ENCODE data around the gene MIA2. TPM values are rescaled to one million over a fixed set of nuclear protein-coding genes. Genes with fewer than 3 reads are reported as not detected.
"Not testable (repeated sequence)": the region's sequence is repeated elsewhere in the genome, so short reads cannot be mapped to it uniquely, and the experiment has no call there.

MIA2 gene
- total RNA-seq, 1 donor from 2014 or later = 26.8 TPM

DNA sequence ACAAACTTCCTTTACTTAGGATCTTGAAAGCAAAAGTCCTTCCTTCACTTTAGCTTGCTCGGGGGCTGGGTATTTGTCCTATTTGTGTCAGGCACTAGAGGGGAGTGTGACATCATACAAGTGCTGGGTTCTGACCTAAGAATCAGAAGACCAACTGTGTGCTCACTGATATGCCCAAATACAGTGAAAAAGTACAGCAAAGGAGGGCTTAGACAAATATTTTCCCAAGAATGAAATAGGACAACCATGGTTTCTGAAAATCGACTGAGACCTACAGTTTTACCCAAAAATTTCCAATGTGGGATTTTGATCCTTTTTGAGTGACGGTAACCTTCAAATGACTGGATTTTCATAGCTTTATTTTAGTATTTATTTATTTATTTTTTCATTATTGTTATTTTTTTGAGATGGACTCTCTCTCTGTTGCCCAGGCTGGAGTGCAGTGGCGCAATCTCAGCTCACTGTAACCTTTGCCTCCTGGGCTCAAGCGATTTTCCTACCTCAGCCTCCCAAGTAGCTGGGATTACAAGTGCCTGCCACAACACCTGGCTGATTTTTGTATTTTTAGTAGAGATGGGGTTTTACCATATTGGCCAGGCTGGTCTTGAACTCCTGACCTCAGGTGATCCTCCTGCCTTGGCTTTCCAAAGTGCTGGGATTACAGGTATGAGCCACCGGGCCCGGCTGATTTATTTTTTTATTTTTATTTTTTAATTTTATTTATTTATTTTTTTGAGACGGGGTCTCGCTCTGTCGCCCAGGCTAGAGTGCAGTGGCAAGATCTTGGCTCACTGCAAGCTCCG lies 1.8 kb upstream of the MIA2 start:
- not testable (repeated sequence) for DNase-seq

DNA sequence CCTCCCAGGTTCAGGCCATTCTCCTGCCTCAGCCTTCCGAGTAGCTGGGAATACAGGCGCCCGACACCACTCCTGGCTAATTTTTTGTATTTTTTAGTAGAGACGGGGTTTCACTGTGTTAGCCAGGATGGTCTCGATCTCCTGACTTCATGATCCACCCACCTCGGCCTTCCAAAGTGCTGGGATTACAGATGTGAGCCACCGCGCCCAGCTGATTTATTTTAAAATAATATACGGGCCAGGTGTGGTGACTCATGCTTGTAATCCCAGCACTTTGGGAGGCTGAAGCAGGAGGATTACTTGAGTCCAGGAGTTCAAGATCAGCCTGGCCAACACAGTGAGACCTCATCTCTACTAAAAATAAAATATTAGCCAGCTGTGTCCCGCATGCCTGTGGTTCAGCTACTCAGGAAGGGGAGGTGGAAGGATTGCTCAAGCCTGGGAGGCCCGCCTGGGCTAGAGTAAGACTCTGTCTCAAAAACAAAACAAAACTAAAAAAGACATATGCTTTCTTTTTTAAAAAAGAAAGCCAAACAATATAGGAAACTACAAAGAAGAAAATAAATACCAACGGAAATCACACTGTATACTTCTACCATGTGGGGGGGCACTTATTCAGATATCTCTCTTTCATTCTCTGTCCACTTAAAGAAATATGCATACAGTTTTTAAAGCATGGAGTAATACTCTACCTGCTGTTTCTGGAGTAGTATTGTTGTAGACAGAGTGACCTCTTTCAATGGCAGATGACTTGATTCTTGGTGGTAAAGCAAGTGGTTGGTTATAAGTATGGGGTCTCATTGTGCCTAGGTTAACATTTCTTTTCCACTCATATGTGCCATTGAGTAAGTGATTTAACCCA lies 930 bp upstream of the MIA2 start:
- DNase-seq = no peak

DNA sequence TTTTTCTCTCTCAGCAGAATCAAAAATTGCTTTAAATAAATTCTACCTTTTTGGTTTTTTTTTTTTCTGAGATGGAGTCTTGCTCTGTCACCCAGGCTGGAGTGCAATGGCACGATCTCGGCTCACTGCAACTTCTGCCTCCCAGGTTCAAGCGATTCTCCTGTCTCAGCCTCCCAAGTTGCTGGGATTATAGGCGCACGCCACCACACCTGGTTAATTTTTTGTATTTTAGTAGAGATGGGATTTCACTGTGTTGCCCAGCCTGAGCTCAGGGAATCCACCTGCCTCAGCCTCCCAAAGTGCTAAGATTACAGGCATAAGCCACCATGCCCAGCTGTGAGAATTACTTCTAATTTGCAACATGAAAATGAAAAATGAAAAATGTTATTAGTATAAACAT lies 1.3 kb downstream of the MIA2 start:
- not testable (repeated sequence) for DNase-seq

DNA sequence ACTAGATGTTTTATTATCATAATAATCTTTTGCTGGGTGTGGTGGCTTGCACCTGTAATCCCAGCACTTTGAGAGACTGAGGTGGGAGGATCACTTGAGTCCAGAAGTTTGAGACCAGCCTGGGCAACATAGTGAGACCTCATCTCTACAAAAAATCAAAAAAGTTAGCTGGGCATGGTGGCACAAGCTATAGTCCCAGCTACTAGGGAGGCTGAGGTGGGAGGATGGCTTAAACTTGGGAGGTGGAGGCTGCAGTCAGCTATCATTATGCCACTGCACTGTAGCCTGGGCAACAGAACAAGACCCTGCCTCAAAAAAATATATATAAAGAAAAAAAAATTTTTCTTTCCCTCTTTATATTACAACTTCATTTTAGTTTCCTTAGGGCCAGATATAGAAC lies 1.8 kb downstream of the MIA2 start:
- not testable (repeated sequence) for DNase-seq

DNA sequence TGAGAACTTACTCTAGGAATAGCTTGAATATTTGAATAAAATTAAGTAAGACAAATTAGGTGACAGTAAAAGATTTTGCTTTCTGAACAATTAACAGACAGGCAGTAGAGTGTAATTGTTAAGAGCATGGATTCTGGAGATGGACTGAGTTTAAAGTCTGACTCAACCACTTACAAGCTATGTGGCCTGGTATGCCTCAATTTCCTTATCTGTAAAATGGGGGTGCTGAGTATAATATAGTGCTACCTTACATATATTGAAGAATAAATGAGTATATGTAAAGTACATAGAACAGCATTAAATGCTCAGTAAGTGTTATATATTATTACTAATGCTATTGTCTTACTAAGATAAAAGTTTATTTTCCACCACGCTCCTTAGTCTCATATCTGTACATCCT lies 7.1 kb downstream of the MIA2 start:
- DNase-seq = no peak

DNA sequence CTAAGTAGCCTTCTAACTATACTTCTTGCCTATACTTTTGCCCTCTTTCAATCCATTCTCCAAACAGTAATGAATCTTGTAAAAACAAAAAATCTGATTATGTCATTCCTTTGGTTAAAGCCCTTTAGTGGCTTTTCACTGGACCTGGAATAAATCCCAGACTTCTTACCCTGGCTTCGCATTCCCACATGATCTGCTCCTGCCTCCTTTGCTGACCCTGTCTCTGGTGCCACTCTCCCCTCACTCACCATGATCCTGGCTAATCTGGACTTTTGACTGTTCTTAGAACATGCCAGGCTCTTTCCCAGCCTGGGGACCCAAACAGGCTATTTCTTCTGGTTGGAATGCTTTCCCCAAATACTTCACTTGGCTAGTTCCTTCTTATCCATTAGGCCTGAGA lies 7.9 kb downstream of the MIA2 start:
- no peak for DNase-seq

DNA sequence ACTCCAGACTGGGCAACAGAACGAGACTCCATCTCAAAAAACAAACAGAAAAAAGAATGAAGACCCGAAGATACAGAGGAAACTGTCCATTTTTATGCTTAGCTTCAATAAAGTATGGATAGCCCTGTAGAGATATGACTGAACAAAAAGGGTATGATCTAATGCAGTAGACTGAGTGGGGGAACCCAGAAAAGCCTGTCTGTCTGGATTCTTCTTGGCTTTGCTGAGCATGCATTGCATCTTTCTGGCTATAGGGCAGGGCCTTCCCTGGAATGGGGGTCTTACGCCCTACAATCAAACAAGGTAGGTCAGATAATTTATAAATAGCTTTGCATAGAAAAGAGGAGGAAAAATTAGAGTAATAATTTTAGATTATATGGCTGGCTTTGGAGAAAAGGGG lies 10.1 kb downstream of the MIA2 start:
- DNase-seq = no peak

DNA sequence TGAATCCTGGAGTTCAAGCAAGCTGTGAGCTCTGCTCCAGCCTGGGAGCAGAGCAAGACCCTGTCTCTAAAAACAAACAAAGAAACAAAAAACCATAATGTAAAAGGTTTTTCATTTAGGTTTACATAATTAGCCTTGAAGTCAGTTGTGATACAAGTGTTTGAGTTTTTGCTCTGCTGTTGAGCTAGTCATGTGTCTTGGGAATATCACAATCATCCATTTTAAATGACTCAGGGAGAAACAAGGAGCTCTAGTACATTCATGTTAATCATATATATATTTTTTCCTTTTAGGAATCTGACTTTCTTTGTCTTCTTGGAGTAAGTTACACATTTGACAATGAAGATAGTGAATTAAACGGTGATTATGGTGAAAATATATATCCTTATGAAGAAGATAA lies 12.9 kb downstream of the MIA2 start:
- no peak for DNase-seq

DNA sequence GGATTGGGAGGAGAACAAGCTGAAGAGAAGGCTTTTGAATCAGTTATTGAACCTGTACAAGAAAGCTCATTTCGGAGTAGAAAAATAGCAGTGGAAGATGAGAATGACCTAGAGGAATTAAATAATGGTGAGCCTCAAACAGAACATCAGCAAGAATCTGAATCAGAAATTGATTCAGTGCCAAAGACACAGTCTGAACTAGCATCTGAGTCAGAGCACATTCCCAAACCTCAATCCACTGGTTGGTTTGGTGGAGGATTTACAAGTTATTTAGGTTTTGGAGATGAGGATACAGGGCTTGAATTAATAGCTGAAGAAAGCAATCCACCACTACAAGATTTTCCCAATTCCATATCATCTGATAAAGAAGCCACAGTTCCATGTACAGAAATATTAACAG lies 13.5 kb downstream of the MIA2 start:
- DNase-seq = no peak

DNA sequence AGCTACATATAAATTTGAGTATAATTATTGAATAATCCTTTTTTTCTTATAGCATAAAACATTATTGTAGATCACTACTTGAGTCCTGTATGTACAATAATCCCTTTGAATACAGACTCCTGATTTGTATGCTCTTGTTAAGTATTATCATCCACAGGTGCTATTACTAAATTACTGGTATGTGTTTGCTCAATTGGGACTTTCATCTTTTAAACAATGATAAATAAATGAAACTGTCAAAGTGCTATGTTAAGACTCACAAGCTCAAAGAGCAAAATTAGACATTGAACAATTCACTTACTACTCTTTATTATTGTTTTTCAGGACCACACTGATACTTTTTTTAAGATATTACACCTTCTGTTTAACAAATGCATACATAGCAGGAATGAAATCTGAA lies 17.8 kb downstream of the MIA2 start:
- DNase-seq = no peak

DNA sequence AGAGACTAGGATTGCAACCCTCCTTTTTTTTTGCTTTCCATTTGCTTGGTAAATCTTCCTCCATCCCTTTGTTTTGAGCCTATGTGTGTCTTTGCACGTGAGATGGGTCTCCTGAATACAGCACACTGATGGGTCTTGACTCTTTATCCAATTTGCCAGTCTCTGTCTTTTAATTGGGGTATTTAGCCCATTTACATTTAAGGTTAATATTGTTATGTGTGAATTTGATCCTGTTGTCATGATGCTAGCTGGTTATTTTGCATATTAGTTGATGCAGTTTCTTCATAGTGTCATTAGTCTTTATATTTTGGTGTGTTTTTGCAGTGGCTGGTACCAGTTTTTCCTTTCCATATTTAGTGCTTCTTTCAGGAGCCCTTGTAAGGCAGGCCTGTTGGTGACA lies 23.7 kb downstream of the MIA2 start:
- DNase-seq = not testable (repeated sequence)

DNA sequence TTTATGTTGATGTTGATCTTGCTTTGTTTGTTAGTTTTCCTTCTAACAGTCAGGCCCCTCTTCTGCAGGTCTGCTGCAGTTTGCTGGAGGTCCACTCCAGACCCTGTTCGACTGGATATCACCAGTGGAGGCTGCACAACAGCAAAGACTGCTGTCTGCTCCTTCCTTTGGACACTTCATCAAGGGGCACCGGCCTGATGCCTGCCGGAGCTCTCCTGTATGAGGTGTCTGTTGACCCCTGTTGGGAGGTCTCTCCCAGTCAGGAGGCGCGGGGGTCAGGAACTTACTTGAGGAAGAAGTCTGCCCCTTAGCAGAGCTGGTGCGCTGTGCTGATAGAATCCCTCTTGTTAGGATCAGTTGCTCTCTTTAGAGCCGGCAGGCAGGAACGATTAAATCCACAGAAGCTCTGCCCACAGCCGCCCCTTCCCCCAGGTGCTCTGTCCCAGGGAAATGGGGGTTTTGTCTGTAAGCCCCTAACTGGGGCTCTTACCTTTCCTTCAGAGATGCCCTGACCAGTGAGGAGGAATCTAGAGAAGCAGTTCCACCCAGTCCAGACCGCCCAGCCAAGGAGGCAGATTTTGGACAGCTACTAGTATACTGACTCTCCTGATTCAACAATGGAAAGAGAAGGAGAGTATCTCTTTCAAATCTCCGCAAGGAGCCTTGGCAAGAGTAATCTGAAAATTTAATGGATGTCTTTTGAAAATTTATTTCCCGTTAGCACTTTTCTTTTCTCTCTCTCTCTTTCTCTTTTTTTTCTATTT lies 25.2 kb downstream of the MIA2 start:
- no peak for DNase-seq

DNA sequence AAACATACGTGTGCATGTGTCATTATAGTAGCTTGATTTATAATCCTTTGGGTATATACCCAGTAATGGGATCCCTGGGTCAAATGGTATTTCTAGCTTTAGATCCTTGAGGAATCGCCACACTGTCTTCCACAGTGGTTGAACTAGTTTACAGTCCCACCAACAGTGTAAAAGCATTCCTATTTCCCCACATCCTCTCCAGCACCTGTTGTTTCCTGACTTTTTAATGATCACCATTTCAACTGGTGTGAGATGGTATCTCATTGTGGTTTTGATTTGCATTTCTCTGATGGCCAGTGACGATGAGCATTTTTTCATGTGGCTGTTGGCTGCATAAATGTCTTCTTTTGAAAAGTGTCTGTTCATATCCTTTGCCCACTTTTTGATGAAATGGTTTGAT lies 26.4 kb downstream of the MIA2 start:
- not testable (repeated sequence) for DNase-seq

DNA sequence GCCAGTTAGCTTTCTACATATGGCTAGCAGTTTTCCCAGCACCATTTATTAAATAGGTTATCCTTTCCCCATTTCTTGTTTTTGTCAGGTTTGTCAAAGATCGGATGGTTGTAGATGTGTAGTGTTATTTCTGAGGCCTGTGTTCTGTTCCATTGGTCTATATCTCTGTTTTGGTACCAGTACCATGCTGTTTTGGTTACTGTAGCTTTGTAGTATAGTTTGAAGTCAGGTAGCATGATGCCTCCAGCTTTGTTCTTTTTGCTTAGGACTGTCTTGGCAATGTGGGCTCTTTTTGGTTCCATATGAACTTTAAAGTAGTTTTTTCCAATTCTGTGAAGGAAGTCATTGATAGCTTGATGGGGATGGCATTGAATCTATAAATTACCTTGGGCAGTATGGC lies 28.5 kb downstream of the MIA2 start:
- not testable (repeated sequence) for DNase-seq

DNA sequence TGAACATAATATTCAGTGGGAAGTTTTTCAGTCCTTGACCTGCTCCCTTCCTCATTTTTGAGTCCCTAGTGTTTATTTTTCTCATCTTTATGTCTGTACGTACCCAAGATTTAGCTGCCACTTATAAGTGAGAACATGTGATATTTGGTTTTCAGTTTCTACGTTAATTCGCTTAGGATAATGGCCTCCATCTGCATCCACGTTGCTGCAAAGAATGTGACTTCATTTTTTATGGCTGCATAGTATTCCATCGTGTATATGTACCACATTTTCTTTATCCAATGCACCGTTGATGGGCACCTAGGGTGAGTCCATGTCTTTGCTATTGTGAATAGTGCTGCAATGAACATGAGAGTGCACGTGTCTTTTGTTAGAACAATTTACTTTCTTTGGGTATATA lies 30.3 kb downstream of the MIA2 start:
- DNase-seq = no peak

DNA sequence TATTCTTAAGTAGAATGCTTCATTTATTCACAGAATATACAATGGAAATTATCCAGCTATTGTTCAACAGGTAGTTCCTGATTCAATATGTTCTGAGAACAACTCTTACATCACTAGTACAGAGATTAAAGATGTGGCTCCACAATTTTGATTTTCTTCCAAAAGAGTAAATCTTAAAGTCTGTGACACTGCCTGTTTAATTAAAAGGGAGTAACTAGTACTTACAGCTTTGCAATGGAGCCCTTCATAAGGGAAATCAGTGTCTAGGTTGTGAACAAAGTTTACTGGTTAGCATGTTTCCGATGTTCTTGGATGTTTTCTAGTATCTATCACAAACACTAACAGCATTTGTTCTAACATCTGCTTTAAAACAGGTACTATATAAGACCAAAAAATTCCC lies 30.8 kb downstream of the MIA2 start:
- DNase-seq = no peak

DNA sequence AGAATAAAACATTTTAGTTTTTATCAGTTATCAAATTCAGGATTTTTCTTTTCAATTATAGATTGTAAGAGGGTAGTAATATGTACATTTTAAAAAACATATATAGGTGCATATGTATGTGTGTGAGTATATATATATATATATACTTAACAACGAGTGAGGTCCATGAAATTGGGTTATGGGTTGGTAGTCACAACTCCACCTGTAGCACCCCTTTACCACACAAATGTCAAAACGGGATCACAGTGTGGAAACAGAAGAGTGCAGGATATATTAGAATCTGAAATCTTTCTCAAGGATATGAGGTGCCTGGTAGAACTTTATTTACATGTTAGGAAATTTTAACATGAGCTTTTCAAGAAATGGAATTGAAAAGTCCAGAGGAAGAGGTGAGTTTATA lies 31.3 kb downstream of the MIA2 start:
- no peak for DNase-seq

DNA sequence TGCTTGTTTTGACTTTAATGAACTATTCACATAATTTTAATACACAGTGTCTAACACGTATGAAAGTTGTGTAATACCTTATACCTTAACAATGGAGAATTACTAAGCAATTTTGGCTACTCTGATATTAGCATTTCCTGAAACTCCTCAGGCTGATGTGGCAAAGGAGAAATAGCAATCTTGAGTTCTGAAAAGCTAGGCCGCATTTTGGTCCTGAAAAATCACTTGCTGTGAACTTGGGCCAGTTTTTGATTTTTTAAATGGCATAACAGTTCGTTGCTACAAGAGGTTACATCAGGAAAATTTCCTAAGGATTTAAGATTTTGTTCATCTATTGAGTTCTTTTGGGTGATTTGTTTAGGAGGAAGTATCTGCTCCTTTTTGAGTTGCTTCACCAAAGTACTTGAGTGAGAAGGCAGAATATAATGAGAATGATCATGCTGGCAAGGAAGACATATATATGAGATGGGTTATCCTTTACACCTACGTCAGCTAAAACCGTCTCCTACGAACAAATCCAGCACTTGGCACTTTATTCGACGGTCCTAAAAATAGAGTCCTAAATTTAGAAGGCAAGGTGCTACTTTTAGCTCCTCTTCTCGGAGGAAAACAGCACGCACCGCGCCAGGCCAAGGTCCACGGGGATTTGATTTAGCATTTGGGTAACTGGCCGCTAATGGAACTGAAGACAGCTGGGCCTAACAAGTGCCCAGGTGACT lies 32.2 kb downstream of the MIA2 start:
- DNase-seq = peak; percentile 59

DNA sequence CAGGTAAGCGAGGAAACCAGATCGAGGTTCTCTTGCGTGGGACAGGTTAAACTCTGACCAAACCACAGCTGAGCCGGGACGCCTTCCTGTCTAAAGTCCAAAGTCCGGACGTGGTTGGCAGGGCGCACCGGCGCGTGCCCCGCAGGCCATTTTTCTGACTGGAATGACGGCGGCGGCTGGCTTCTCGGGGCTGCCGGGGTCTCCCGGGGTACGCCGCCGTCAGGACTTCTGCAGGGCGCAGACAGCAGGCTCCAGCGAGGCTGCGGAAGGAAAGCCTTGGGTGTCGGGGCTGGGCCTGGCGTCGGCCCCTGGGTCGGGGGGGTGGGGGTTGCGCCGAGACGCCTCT lies 32.8 kb downstream of the MIA2 start:
- DNase-seq = peak; percentile 59

DNA sequence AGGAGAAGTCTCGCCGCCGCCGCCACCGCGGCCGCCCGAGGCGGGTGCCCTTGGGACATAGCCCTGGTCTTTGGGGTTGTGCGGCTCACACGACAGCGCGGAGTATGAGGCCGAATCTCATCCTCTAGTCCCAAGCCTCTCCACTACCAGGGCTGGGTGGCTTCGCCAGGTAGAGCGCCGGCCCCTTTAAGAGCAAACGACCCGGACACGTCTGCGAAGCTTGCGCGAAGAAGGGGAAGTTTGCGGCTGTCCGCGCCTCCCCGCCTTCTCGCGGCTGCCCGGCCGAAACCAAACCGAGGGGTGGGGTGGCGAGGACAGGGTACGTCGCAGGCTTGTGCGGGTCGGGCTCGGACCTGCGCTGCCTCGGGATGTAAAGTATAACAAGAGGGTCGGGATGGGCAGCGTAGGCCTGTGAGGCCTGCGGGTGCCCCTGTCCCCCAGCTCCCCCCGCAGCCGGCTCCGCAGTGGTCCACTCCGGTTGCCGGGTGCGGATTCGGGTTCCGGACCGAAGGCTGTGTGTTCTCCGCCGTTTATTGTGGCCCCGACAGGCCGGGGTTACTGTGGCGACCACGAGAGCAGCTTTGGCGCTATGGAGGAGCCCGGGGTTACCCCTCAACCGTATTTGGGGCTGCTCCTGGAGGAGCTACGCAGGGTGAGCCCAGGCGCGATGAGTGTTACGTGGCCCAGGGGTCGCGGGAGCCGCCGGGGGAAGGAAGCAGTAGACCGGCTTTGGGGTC lies 33.3 kb downstream of the MIA2 start:
- DNase-seq = peak; percentile 79

DNA sequence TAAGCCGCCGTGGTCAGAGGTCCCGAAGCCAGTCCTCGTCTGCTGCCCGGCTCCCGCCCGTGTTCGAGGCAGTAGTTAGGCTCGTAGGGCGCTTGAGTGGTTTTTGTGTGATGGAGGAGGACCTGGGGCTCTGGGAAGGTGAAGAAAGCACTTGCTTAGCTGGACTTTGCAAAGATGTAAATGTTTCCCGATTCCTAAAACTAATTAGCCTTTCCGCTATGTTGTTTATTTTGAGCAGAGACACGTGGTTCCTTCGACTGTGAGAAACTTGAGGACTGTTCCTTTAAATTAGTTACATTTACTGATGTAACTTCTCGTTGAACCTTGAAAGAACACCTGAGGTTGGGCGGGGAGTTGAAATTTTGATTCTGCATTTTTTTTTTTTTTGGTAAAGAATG lies 33.9 kb downstream of the MIA2 start:
- DNase-seq = no peak

DNA sequence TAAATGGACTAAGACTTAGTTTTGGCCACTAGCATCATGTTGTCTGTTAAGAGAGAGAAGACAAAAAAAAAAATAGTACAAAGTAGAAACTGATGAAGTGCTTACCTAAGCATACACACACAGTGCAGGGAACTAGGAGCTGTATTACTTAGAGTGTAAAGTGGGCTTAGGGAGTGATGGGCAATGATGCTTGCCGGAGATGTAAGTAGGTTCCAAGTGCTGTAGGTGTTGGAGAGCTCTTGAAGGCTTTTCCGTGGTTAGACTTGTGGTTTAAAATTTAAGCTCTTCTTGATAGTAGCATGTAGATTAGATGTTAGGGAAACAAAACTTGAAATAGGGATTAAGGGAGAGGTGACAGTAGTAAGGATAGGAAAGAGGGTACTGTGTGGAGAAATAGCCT lies 34.7 kb downstream of the MIA2 start:
- no peak for DNase-seq

All from occipital lobe (tissue), 2 donors.